Activated CD4-positive, alpha-beta memory T cell treated with anti-CD3 and anti-CD28 coated beads for 36 hours (primary cell): ENCODE measurements around the gene TEAD3. TPM values are rescaled to one million over a fixed set of nuclear protein-coding genes. Genes with fewer than 3 reads are reported as not detected.

ENCODE experiments used
- CTCF ChIA-PET: fragments of 350-600 bp; sonication (Branson Sonifier 250); formaldehyde crosslinking; loops from one replicate; lab custom pipeline; 2021; ENCODE audit warnings: antibody characterized with exemption, inconsistent platforms; lab: Charles Lee
- POLR2A ChIA-PET: fragments of 350-600 bp; sonication (Branson Sonifier 250); formaldehyde crosslinking; loops from one replicate; lab custom pipeline; 2021; ENCODE audit warnings: antibody characterized with exemption; lab: Charles Lee
- DNase-seq: peaks from one replicate; pipeline ENCODE4 v3.0.0-alpha.2; 2020
- H3K27ac Mint-ChIP-seq: one replicate; pipeline ENCODE4 v1.8.0; 2021; ENCODE audit warnings: mixed read lengths
- H3K27me3 Mint-ChIP-seq: one replicate; pipeline ENCODE4 v1.8.0; 2021; ENCODE audit warnings: mixed read lengths
- H3K36me3 Mint-ChIP-seq: one replicate; pipeline ENCODE4 v1.8.0; 2021; ENCODE audit warnings: mixed read lengths
- H3K4me1 Mint-ChIP-seq: one replicate; pipeline ENCODE4 v1.8.0; 2021; ENCODE audit warnings: low read depth, mixed read lengths
- H3K4me3 Mint-ChIP-seq: one replicate; pipeline ENCODE4 v1.8.0; 2021; ENCODE audit warnings: mild to moderate bottlenecking, mixed read lengths
- H3K9me3 Mint-ChIP-seq: one replicate; pipeline ENCODE4 v1.8.0; 2021; ENCODE audit warnings: mixed read lengths
- intact Hi-C: fragments of 100-400 bp; cut with micrococcal nuclease; formaldehyde crosslinking; loops from one replicate; pipeline ENCODE4 v1.15.1; 2023
- total RNA-seq, 2 experiments: library from RNA; stranded (reverse); gene quantifications; one replicate each; pipeline ENCODE4 v1.2.3, GENCODE V29; 2021

TEAD3 gene
- total RNA-seq, 2 experiments from 2014 or later = 1.8 to 2.2 TPM

DNA sequence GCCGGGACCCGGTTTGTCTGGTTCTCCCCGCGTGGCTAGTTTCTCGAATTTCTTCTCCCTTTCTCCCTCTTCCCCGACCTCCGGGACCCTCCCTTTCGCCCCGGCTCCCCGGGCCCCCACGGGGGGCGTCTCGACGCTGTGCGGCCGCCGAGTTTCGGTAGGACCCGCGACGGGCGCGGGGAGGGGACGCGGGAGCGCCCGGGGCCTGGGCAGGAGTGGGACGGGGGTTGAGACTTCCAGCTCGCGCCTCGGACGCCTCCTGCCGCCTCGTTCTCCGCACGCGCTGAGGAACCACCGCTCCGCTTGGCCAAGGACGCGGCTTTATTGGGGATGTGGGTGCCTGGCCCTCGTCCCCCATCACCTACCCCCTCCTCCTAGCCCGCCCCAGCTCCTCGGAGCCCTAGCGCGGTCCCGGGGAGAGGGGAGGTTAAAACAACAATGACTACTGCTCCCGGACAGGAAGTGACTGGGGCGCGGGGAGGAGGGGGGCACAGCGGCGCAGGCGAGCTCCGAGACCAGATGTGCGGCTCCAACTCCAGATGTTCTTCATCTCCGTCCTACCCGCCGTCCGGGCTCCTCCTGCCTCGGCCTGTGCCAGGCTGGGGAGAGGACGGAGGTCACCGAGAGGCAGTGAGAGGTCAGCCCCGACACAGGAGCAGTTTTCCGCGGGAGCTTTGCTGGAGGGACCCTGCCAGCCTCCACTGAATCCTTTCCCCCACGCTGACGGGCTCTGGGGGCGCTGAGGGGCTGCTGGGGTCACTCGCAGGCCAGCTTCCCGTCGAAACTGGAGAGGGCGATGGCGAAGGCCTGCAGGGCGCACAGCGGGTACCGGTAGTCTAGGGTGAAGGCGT lies 917 bp upstream of the TEAD3 start:
- H3K4me1 Mint-ChIP-seq = peaks cover 14% of the 10 kb centered on the region
- H3K27ac Mint-ChIP-seq = no peak overlapping the region
- POLR2A ChIA-PET = interaction anchor here (1.2 to 3.0 kb wide), 4 partner anchors 24 to 30 kb away, joined by 4 to 11 read pairs (median 5); partner anchors contain the start of gene RPL10A
- H3K9me3 Mint-ChIP-seq = no peaks in the 10 kb centered on the region
- peak; percentile 69 for DNase-seq
- CTCF ChIA-PET = interaction anchor here (0.9 to 1.7 kb wide), 8 partner anchors 9 to 204 kb away, joined by 3 to 5 read pairs (median 3); no protein-coding TSS in a partner anchor
- H3K4me3 Mint-ChIP-seq = peak overlapping the region; percentile 71
- no peaks in the 10 kb centered on the region for H3K36me3 Mint-ChIP-seq
- intact Hi-C loops = no loop called here
- peaks cover 11% of the 10 kb centered on the region for H3K27me3 Mint-ChIP-seq

DNA sequence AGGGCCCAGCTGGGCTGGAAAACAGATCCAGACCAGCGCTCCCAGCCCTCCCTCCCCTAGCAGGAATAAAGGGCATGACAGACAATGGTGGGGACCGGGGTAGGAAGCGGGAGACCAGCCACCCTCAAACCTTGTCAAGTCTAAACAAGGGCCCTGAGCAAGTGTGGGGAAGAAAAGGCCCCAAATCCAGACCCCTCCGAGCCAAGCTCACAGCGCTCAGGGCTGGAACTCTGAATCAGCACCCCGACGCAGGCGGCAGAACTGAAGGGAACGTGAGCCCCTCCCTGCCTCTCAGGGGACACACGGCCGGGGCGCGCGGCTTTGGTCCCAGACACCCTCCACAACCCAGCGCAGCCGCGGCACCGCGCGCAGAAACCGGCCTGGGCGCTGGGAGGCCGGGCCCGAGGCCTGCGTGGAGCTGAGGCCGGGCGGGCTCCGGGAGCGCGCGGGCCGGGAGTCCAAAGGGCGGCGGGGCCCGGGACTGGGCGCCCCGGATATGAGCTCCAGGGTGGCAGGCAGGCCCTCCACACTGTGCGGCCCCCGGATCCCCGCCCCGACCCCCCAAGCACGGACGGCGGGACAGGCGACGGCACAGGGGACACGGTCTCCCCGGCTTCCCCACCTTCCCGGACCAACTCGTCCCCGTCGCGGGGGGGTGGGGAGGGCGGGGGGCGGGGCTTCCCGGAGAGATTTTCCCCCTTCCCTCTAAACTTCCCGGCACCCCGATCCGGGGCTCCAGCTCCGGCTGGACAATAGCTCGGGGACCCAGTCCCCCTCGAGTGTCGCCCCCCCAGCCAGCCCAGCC lies 641 bp downstream of the TEAD3 start:
- Mint-ChIP-seq H3K4me1 (peaks cover 14% of the 10 kb centered on the region), H3K27ac (no peak overlapping the region), H3K9me3 (no peaks in the 10 kb centered on the region), H3K27me3 (peaks cover 11% of the 10 kb centered on the region), H3K4me3 (peak overlapping the region; percentile 61), H3K36me3 (no peaks in the 10 kb centered on the region)
- POLR2A ChIA-PET = interaction anchor here (0.9 to 3.0 kb wide), 3 partner anchors 22 to 28 kb away, joined by 3 to 11 read pairs (median 5); partner anchors contain the start of gene RPL10A
- no peak for DNase-seq
- CTCF ChIA-PET = interaction anchor here (0.8 to 1.7 kb wide), 6 partner anchors 9 to 291 kb away, joined by 3 to 5 read pairs (median 3); partner anchors contain the start of gene ARMC12
- intact Hi-C loops = no loop called here

DNA sequence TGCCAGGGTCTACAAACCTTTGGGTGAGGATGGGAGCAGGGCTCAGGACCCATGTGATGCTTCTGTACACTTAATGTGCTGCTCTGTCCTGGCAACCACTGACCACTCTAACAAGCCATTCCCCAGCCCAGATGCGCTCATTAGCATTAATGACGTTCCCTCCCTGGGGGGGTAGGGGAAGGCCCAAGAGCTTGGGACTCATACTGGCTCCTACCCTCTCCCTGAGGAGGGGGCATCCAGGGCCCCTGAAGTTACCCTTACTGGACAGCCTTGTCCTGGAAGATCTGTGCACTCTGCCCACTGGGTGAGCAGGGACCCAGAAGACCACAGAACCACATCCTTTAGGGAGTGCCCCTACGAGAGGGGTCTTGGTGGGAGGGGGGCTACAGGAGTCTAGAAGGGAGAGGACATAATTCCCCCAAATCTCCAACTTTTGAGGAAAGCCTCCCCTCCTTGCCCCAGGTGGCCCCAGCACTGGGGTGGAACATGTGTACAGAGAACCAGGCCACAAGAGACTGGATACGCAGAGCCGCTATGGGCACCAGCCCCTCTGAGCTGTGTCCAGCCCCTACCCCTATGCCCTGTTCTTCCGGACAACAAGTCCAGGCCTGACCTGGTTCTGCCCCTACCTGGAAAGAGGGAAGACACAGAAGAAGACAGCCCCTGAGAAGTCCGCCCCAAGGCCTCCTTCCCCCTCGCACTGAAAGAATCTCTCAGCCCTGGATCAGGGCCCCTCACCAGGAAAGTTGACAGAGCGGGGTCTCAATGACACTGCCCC lies 1.4 kb downstream of the TEAD3 start:
- DNase-seq = no peak
- Mint-ChIP-seq H3K4me3 (peak overlapping the region; percentile 61), H3K27me3 (peaks cover 8% of the 10 kb centered on the region), H3K9me3 (no peaks in the 10 kb centered on the region), H3K27ac (no peak overlapping the region), H3K4me1 (peaks cover 14% of the 10 kb centered on the region), H3K36me3 (no peaks in the 10 kb centered on the region)
- CTCF ChIA-PET = interaction anchor here (0.8 kb wide), 1 partner anchor 8 kb away, joined by 3 read pairs; no protein-coding TSS in a partner anchor
- intact Hi-C loops = no loop called here
- POLR2A ChIA-PET = interaction anchor here (0.6 to 3.0 kb wide), 2 partner anchors 22 to 24 kb away, joined by 3 to 11 read pairs; no protein-coding TSS in a partner anchor

DNA sequence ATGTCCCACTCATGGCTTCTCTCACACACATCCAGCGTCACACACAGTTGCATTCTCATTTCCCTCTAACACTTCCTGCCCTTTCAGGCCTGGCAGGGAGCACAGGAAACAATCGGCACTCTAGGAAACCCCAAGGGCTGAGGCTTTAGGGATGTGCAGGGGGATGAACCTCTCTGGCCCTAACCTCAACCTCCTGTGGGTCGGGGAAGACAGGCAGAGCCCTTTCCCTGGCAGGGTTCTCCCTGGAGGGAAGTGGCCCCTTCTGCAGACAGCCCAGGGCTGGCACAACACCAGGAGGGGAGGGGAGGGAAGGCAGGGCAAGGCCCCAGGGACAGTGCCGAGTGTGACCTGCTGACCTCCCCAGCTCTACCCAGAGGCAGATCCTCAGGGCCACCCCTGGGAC lies 2.7 kb downstream of the TEAD3 start:
- POLR2A ChIA-PET = no interaction called here
- CTCF ChIA-PET = no interaction called here
- Mint-ChIP-seq H3K4me3 (no peak overlapping the region), H3K27ac (no peak overlapping the region), H3K36me3 (no peaks in the 10 kb centered on the region), H3K9me3 (no peaks in the 10 kb centered on the region), H3K27me3 (peaks cover 6% of the 10 kb centered on the region), H3K4me1 (peaks cover 14% of the 10 kb centered on the region)
- intact Hi-C loops = no loop called here
- DNase-seq = no peak

DNA sequence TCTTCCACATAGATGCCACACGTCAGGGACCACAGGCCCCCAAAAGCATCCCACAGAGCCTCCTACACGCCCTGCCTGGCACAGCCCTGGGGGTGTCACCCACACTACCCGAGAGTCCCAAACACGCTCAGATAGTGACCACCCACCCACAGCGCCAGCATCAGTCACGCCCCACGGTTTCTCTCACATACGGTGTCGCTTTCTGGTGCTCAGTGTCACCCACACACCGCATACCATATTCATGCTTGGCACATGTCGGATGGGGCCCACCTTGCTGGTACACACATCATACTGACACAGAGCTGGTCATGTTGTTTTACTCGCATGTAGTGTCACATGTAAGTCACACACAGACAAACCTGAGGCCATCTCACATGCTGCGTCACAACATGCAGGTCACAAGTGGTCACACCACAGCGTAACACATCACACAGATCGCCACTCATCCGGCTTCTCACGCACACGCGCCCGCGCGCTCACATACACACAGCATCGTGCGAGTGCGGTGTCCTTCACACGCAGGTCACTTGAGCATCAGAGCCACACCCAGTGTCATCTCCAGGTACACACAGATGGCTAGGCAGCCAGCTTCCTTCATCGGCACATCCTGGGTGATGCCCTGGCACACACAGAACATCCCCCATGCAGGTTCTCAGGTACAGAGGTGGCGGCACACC lies 3.4 kb downstream of the TEAD3 start:
- Mint-ChIP-seq H3K27me3 (peaks cover 2% of the 10 kb centered on the region), H3K27ac (no peak overlapping the region), H3K36me3 (no peaks in the 10 kb centered on the region), H3K9me3 (no peaks in the 10 kb centered on the region), H3K4me3 (no peak overlapping the region), H3K4me1 (peaks cover 10% of the 10 kb centered on the region)
- POLR2A ChIA-PET = no interaction called here
- CTCF ChIA-PET = interaction anchor here (1.5 kb wide), 1 partner anchor 196 kb away, joined by 3 read pairs; the partner anchor contains the start of gene DEF6
- DNase-seq = no peak
- intact Hi-C loops = no loop called here

DNA sequence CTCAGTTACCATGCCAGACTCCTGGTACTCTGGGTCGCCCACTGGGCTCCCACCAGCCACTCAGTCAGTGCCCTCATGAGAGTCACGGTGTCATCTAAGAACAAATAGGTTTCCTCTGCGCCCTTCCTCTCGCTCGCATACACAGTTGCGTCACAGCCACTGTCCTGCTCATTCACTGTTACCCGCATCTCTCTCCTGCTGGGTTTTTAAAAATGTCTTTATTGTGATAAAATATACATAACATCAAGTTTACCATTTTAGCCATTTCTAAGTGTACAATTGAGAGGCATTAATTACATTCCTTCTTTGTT lies 4.0 kb downstream of the TEAD3 start:
- no peak overlapping the region for H3K4me3 Mint-ChIP-seq
- POLR2A ChIA-PET = no interaction called here
- no peak overlapping the region for H3K27ac Mint-ChIP-seq
- intact Hi-C loops = no loop called here
- CTCF ChIA-PET = interaction anchor here (1.5 kb wide), 1 partner anchor 195 kb away, joined by 3 read pairs; the partner anchor contains the start of gene DEF6
- DNase-seq = no peak
- H3K9me3 Mint-ChIP-seq = no peaks in the 10 kb centered on the region
- no peaks in the 10 kb centered on the region for H3K36me3 Mint-ChIP-seq
- peaks cover 10% of the 10 kb centered on the region for H3K4me1 Mint-ChIP-seq
- no peaks in the 10 kb centered on the region for H3K27me3 Mint-ChIP-seq

DNA sequence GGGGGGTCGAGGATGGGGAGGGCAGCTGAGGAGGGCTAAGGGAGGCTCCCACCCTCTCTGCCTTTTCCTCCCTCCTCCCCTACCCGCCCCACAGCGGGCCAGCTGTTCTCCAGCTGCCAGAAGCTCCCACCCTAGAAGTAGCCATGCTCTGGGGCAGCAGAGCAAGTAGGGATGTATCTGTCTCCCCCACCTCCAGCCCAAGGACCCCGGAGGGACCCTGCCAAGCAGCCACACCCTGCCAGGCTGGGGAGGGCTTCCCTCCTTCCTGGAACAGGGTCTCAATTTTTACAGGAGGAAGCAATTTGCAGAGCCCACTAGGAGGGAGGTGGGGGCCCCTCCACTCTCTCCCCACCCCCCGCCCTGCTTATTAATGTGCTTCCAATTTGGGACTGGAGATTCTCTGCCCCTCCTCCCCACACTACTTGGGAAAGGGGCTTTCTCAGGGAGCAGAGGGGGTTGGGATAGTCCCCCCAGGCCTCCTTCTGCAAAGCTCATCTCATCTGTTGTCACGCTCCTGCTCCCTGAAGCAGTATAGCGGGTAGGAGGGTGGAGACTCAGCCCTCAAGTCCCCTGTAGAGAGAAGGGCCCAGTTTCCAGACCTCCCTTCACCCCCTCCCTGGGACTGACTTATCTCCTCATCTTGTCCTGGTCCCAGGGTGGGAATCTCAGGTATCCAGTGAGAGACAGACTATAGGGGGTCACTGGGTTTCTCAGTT lies 4.5 kb downstream of the TEAD3 start:
- Mint-ChIP-seq H3K36me3 (no peaks in the 10 kb centered on the region), H3K4me1 (peaks cover 11% of the 10 kb centered on the region), H3K9me3 (no peaks in the 10 kb centered on the region), H3K27ac (no peak overlapping the region), H3K4me3 (no peak overlapping the region), H3K27me3 (no peaks in the 10 kb centered on the region)
- ChIA-PET POLR2A (no interaction called here), CTCF (interaction anchor here (0.9 to 1.5 kb wide), 2 partner anchors 30 to 195 kb away, joined by 3 read pairs; partner anchors contain the start of gene DEF6)
- intact Hi-C loops = no loop called here
- DNase-seq = no peak

DNA sequence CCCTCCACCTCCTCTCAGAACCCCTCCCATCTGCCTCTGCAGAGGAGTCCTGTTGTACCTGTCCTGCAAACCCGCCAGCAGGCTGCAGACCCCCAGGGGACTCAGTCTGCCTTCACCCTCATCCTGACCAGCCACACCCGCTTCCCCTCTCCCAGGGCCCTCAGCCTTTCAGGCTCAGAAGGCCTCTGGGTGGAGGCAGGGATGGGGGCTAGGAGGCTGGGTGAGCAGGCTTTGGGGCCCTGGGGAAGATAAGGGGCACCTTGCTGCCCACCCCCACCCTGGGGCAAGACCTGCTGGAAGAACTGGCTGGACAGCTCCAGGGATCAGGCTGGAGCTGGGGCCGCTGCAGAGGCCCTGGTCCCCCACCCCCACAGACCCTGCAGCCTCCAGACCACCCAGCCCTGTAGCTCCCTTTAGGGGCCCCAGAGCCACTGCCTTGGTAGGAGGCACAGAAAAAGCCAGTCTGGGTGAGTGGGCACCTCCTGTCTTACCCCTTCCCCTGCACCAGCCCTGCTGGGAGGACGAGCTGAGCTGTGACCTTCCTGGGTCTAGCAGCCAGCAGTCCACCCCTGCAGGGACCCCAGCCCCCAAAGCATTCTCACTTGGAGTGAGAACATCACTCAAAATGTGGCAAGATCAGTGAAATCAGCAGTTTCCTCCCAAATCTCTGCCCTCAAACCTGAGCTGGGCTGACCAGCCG lies 5.2 kb downstream of the TEAD3 start:
- intact Hi-C loops = no loop called here
- H3K4me3 Mint-ChIP-seq = no peak overlapping the region
- ChIA-PET CTCF (interaction anchor here (0.9 to 1.5 kb wide), 2 partner anchors 31 to 194 kb away, joined by 3 read pairs; partner anchors contain the start of gene DEF6), POLR2A (no interaction called here)
- H3K27ac Mint-ChIP-seq = no peak overlapping the region
- H3K9me3 Mint-ChIP-seq = no peaks in the 10 kb centered on the region
- peaks cover 11% of the 10 kb centered on the region for H3K4me1 Mint-ChIP-seq
- H3K27me3 Mint-ChIP-seq = no peaks in the 10 kb centered on the region
- no peak for DNase-seq
- no peaks in the 10 kb centered on the region for H3K36me3 Mint-ChIP-seq

DNA sequence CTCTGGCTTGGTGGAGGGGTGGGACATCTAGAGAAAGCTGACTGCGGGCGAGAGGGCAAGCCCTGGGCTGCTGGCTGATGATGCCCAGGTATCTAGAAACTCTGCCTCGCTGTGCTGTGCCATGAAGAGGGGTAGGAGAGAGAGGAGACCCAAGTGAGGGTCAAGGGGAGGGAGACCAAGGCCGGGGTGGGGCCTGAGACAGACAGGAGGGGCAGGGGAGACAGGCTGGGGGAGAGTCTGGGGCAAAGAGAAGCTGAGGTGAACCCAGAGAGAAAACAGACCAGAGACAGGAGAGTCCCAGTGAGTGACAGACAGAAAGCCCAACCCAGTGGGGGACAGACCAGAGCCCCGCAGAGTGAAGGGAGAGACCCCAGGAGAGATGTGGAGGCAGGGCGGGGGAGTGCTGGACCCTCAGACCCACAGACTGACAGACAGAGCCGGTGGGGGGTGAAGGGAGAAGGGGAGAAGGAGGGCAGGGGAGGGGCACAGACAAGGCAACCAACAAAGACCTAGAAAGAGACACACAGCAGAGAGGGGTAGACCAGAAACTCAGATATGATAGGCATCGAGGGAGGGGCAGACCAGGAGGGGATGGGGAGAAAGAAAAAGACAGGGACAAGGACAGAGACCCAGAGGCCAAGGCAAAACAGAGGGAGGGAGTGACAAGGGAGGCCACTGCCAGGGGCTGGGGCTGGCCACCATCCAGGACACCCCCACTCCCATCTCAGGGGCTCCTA lies 5.9 kb downstream of the TEAD3 start:
- H3K9me3 Mint-ChIP-seq = no peaks in the 10 kb centered on the region
- ChIA-PET CTCF (no interaction called here), POLR2A (interaction anchor here (0.6 kb wide), 1 partner anchor 18 kb away, joined by 3 read pairs; no protein-coding TSS in a partner anchor)
- no peaks in the 10 kb centered on the region for H3K27me3 Mint-ChIP-seq
- intact Hi-C loops = no loop called here
- no peak overlapping the region for H3K27ac Mint-ChIP-seq
- no peaks in the 10 kb centered on the region for H3K36me3 Mint-ChIP-seq
- DNase-seq = no peak
- no peak overlapping the region for H3K4me3 Mint-ChIP-seq
- H3K4me1 Mint-ChIP-seq = peaks cover 11% of the 10 kb centered on the region
